ENCODE results near the gene EFHD2. TPM values are rescaled to one million over a fixed set of nuclear protein-coding genes. Genes with fewer than 3 reads are reported as not detected.

Gene EFHD2
- total RNA-seq, 1 experiment from 2014 or later: 29.5 TPM

DNA sequence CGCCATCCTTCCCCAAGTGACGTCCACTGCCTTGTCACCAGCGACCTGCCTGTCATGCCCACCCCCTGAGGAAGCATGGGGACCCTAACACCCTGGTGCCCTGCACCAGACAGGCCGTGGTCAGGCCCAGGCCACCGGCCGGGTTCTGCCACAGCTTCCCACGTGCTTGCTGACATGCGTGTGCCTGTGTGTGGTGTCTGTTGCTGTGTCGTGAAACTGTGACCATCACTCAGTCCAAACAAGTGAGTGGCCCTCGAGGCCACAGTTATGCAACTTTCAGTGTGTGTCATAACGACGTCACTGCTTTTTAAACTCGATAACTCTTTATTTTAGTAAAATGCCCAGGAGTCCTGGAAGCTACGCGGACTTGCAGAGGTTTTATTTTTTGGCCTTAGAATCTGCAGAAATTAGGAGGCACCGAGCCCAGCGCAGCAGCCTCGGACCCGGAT lies 20.0 kb downstream of the EFHD2 start:
- POLR2A ChIA-PET: no interaction called here
- H3K9me3 ChIP-seq: no peaks in the 10 kb centered on the region
- no TSS peak for BruUV-seq (replicated peaks)
- H3K4me1 ChIP-seq: no peaks in the 10 kb centered on the region
- intact Hi-C loops (cut with micrococcal nuclease; ENCODE audit: unreplicated experiment): no loop called here
- H3K36me3 ChIP-seq (ENCODE audit: control insufficient read depth, insufficient read depth, low read length): no peaks in the 10 kb centered on the region
- DNase-seq: no peak
- CTCF ChIA-PET: no interaction called here
- Mint-ChIP-seq H3K27ac (ENCODE audit: unreplicated experiment) (no peak overlapping the region), H3K4me3 (ENCODE audit: unreplicated experiment) (no peak overlapping the region), H3K36me3 (ENCODE audit: insufficient read depth, unreplicated experiment) (no peaks in the 10 kb centered on the region), H3K4me1 (ENCODE audit: low read depth, unreplicated experiment) (peaks cover 2% of the 10 kb centered on the region), H3K9me3 (ENCODE audit: unreplicated experiment) (no peaks in the 10 kb centered on the region), H3K27me3 (ENCODE audit: insufficient read depth, unreplicated experiment) (no peaks in the 10 kb centered on the region)
- no peaks in the 10 kb centered on the region for H3K27me3 ChIP-seq (replicated peaks; ENCODE audit: control insufficient read depth, insufficient read depth, low read length)
- no peak for TF ChIP-seq CTCF (IDR thresholded peaks at IDR 0.05; ENCODE audit: insufficient read depth in 1 of 2, low read depth in 1 of 2, low read length in 1 of 2, severe bottlenecking in 1 of 2, unreplicated experiment in 1 of 2)
- no peak overlapping the region for H3K4me3 ChIP-seq (ENCODE audit: low read depth, low read length)

DNA sequence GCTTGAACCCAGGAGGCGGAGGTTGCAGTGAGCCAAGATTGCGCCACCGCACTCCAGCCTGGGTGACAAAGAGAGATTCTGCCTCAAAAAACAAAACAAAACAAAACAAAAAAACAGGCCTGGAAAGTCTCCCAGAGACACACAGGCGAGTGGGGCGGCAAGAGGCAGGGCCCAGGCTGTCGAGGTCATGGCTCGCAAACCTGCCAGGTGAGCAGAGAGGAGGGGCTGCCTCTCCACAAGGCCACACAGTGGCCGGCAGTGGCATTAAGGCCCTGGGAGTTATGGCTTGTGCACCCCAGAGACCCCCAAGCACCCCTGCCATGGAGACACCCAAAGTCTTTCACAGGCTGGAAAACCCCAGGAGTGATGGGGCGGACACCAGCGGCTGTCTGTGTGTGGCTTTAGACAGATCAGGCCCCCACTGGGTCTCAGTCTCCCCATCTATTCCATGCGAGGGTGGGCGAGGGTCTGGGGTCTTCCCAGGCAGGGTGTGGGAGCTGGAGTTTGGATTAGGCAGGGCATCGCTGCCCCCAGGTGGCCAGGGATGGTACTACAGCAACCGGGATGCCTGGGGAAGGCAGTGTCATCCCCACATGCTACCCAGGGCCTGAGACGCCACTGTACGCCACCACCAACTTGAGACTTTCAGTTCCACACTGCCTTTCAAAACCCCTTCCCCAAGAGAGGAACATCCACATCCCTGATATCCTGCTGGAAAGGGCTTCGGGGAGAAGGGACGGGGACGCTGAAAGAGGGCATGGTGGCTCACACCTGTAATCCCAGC lies 21.3 kb downstream of the EFHD2 start:
- peak; percentile 61 to 79 for DNase-seq
- H3K36me3 Mint-ChIP-seq (ENCODE audit: insufficient read depth, unreplicated experiment): no peaks in the 10 kb centered on the region
- intact Hi-C loops (cut with micrococcal nuclease; ENCODE audit: unreplicated experiment): loop anchor here (1.0 kb wide), 1 partner anchor 108 kb away; no protein-coding TSS in a partner anchor
- no peaks in the 10 kb centered on the region for H3K27me3 Mint-ChIP-seq (ENCODE audit: insufficient read depth, unreplicated experiment)
- BruUV-seq (replicated peaks): no TSS peak
- Histone ChIP-seq H3K4me1 (no peaks in the 10 kb centered on the region), H3K36me3 (ENCODE audit: control insufficient read depth, insufficient read depth, low read length) (no peaks in the 10 kb centered on the region), H3K9me3 (no peaks in the 10 kb centered on the region), H3K27me3 (replicated peaks; ENCODE audit: control insufficient read depth, insufficient read depth, low read length) (no peaks in the 10 kb centered on the region), H3K4me3 (ENCODE audit: low read depth, low read length) (no peak overlapping the region)
- no peaks in the 10 kb centered on the region for H3K9me3 Mint-ChIP-seq (ENCODE audit: unreplicated experiment)
- ChIA-PET POLR2A (no interaction called here), CTCF (interaction anchor here (0.8 to 2.6 kb wide), 5 partner anchors 99 to 302 kb away, joined by 3 to 32 read pairs (median 5); no protein-coding TSS in a partner anchor)
- TF ChIP-seq CTCF (IDR thresholded peaks at IDR 0.05; ENCODE audit: insufficient read depth in 1 of 2, low read depth in 1 of 2, low read length in 1 of 2, severe bottlenecking in 1 of 2, unreplicated experiment in 1 of 2): peak; percentile 87 to 90
- no peak overlapping the region for H3K27ac Mint-ChIP-seq (ENCODE audit: unreplicated experiment)
- no peak overlapping the region for H3K4me3 Mint-ChIP-seq (ENCODE audit: unreplicated experiment)
- no peaks in the 10 kb centered on the region for H3K4me1 Mint-ChIP-seq (ENCODE audit: low read depth, unreplicated experiment)

GRCh38 chr1:15431571-15431948 lies 21.9 kb downstream of the EFHD2 start:
- POLR2A ChIA-PET: interaction anchor here (0.5 kb wide), 1 partner anchor 24 kb away, joined by 4 read pairs; no protein-coding TSS in a partner anchor
- no TSS peak for BruUV-seq (replicated peaks)
- no peaks in the 10 kb centered on the region for H3K27me3 ChIP-seq (replicated peaks; ENCODE audit: control insufficient read depth, insufficient read depth, low read length)
- Mint-ChIP-seq H3K4me3 (ENCODE audit: unreplicated experiment) (no peak overlapping the region), H3K4me1 (ENCODE audit: low read depth, unreplicated experiment) (no peaks in the 10 kb centered on the region), H3K27ac (ENCODE audit: unreplicated experiment) (no peak overlapping the region), H3K27me3 (ENCODE audit: insufficient read depth, unreplicated experiment) (no peaks in the 10 kb centered on the region), H3K9me3 (ENCODE audit: unreplicated experiment) (no peaks in the 10 kb centered on the region), H3K36me3 (ENCODE audit: insufficient read depth, unreplicated experiment) (no peaks in the 10 kb centered on the region)
- no peak for TF ChIP-seq CTCF (IDR thresholded peaks at IDR 0.05; ENCODE audit: insufficient read depth in 1 of 2, low read depth in 1 of 2, low read length in 1 of 2, severe bottlenecking in 1 of 2, unreplicated experiment in 1 of 2)
- H3K4me1 ChIP-seq: no peaks in the 10 kb centered on the region
- CTCF ChIA-PET: interaction anchor here (0.8 to 2.6 kb wide), 5 partner anchors 99 to 303 kb away, joined by 3 to 32 read pairs (median 5); no protein-coding TSS in a partner anchor
- H3K9me3 ChIP-seq: no peaks in the 10 kb centered on the region
- intact Hi-C loops (cut with micrococcal nuclease; ENCODE audit: unreplicated experiment): loop anchor here (1.0 kb wide), 1 partner anchor 108 kb away; no protein-coding TSS in a partner anchor
- no peak overlapping the region for H3K4me3 ChIP-seq (ENCODE audit: low read depth, low read length)
- no peak for DNase-seq
- H3K36me3 ChIP-seq (ENCODE audit: control insufficient read depth, insufficient read depth, low read length): no peaks in the 10 kb centered on the region

Data from Caco-2 (cell line).